Thoracic aorta (tissue), 2 donors: ENCODE data around the gene ZNF202. TPM values are rescaled to one million over a fixed set of nuclear protein-coding genes. Genes with fewer than 3 reads are reported as not detected.
"Not testable (repeated sequence)": the region's sequence is repeated elsewhere in the genome, so short reads cannot be mapped to it uniquely, and the experiment has no call there.

ENCODE experiments used
- ATAC-seq: fragments of 150-250 bp; one replicate; pipeline ENCODE4 v1.8.0; 2017; ENCODE audit warnings: low read depth; ENCODE audit not compliant: insufficient number of reproducible peaks, low FRiP score
- DNase-seq: peaks from one replicate; pipeline ENCODE4 v3.0.0-alpha.2; 2020; ENCODE audit warnings: low spot score
- H3K27ac ChIP-seq, 2 donors: fragments of 200-600 bp; sonication (generic); 1 replicate in 1 of 2; 2 replicates in 1 of 2; pipeline ENCODE4 v1.5.1; 2016; ENCODE audit warnings: mild to moderate bottlenecking in 2 of 2, moderate library complexity in 2 of 2
- H3K27me3 ChIP-seq: fragments of 200-600 bp; sonication (generic); replicated peaks from 2 replicates; pipeline ENCODE4 v1.6.0; 2016; ENCODE audit warnings: mild to moderate bottlenecking; ENCODE audit not compliant: insufficient read depth
- H3K36me3 ChIP-seq: fragments of 200-600 bp; sonication (generic); one replicate; pipeline ENCODE4 v1.5.1; 2016
- H3K4me1 ChIP-seq, 2 donors: fragments of 200-600 bp; sonication (generic); 1 replicate in 1 of 2; 2 replicates in 1 of 2; pipeline versions ENCODE4 v1.5.1 to v1.6.0; 2016; ENCODE audit warnings: low read depth in 2 of 2, mild to moderate bottlenecking in 1 of 2; ENCODE audit not compliant: control insufficient read depth in 1 of 2
- H3K4me3 ChIP-seq: fragments of 200-600 bp; sonication (generic); 2 replicates; pipeline ENCODE4 v1.5.1; 2016; ENCODE audit warnings: mild to moderate bottlenecking
- H3K9me3 ChIP-seq: fragments of 200-600 bp; sonication (generic); 2 replicates; pipeline ENCODE4 v1.5.1; 2016
- total RNA-seq, 2 donors: library from RNA; depleted of rRNA; stranded (reverse); fragments of >200 nt; gene quantifications; one replicate each; pipeline versions ENCODE4 v1.1.0 to v1.2.3, GENCODE V29; 2016
- TF ChIP-seq, protein P1 (sequence below): fragments of 200-600 bp; sonication (generic); IDR thresholded peaks from one replicate; pipeline ENCODE4 v1.5.1; 2019; ENCODE audit warnings: antibody characterized with exemption

Gene ZNF202
- total RNA-seq, 2 donors from 2014 or later = 3.9 to 10.9 TPM

- no peak within 1 kb of the TSS for H3K27ac ChIP-seq
- no peaks in the 10 kb centered on the region for H3K4me1 ChIP-seq
- ATAC-seq = no peak
- H3K27me3 ChIP-seq = no peaks in the 10 kb centered on the region
- no peak within 1 kb of the TSS for H3K4me3 ChIP-seq
- TF ChIP-seq, protein P1, sequence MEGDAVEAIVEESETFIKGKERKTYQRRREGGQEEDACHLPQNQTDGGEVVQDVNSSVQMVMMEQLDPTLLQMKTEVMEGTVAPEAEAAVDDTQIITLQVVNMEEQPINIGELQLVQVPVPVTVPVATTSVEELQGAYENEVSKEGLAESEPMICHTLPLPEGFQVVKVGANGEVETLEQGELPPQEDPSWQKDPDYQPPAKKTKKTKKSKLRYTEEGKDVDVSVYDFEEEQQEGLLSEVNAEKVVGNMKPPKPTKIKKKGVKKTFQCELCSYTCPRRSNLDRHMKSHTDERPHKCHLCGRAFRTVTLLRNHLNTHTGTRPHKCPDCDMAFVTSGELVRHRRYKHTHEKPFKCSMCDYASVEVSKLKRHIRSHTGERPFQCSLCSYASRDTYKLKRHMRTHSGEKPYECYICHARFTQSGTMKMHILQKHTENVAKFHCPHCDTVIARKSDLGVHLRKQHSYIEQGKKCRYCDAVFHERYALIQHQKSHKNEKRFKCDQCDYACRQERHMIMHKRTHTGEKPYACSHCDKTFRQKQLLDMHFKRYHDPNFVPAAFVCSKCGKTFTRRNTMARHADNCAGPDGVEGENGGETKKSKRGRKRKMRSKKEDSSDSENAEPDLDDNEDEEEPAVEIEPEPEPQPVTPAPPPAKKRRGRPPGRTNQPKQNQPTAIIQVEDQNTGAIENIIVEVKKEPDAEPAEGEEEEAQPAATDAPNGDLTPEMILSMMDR = no peak
- no peak for DNase-seq
- no peaks in the 10 kb centered on the region for H3K9me3 ChIP-seq
- H3K36me3 ChIP-seq = no peaks in the 10 kb centered on the region
These were observed 12.7 kb upstream of the ZNF202 start, which contains the start of gene OR6X1 for GRCh38 chr11:123754101-123754568. Gene OR6X1 (minus strand): TSS chr11:123754518. CDS start chr11:123754518, 0 bp downstream.

DNA sequence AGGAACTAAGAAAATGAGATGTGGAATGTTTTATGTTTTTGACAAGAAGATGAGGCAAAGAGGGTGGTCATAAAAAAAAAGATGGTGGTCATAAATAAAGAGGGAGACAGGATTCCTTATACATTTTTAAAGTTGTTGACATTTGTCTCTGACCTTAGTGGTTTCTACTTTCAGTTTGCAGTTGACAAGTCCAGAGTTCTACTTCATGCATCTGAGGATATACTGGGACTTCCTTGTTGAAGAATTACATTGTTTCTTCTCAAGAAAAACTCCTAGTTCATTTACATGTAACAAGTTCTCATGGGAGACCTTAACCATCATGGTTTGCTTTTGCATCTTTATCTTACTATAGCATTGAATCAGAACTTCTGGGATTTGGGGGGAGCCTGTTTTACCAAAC is 11.7 kb upstream of the ZNF202 start:
- Histone ChIP-seq H3K27ac (no peak overlapping the region), H3K9me3 (no peaks in the 10 kb centered on the region), H3K27me3 (no peaks in the 10 kb centered on the region), H3K4me1 (no peaks in the 10 kb centered on the region), H3K36me3 (no peaks in the 10 kb centered on the region), H3K4me3 (no peak overlapping the region)
- ATAC-seq = no peak
- TF ChIP-seq, protein P1 = no peak
- DNase-seq = no peak

- DNase-seq = no peak
- TF ChIP-seq, protein P1 = no peak
- ATAC-seq = no peak
- no peak overlapping the region for H3K27ac ChIP-seq
- no peaks in the 10 kb centered on the region for H3K4me1 ChIP-seq
- H3K27me3 ChIP-seq = no peaks in the 10 kb centered on the region
- no peaks in the 10 kb centered on the region for H3K36me3 ChIP-seq
- no peaks in the 10 kb centered on the region for H3K9me3 ChIP-seq
- no peak overlapping the region for H3K4me3 ChIP-seq
These were observed 10.3 kb upstream of the ZNF202 start for GRCh38 chr11:123751781-123752180.

GRCh38 chr11:123748349-123748748 is 6.9 kb upstream of the ZNF202 start:
- H3K9me3 ChIP-seq, DNase-seq, ATAC-seq, H3K4me1 ChIP-seq, H3K27ac ChIP-seq, H3K4me3 ChIP-seq, H3K27me3 ChIP-seq, H3K36me3 ChIP-seq: not testable (repeated sequence)

DNA sequence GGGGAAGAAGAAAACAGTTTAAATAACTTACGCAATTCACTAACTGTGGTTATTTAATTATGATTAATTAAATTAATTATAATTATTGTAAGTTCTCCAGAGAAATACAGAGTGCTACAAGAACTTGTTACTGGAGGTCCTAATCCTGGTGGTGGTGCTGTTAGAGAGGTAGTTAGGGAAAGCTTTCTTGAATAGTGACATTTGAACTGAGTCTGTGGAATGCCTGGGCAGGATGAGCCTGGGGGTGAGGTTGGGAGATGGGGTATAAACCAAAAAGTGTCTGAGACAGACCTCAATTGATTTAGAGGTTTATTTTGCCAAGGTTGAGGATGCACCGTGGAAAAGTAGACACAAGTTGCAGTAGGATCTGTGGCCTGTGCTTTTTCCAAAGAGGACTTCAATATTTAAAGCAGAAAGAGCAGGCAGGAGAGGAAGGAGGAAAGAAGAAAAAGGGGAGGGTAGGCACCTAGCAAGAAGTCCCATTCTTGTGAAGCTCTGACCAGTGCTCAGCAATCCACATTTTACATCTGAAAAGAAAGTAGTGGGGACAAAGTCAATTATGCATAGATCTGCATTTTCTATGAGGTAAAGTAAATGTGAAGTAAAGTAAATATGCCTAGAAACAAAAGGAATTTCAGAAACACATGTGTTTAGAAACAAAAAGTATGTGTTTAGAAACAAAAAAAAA is 4.4 kb upstream of the ZNF202 start:
- no peak overlapping the region for H3K27ac ChIP-seq
- no peaks in the 10 kb centered on the region for H3K36me3 ChIP-seq
- ATAC-seq (no peak), DNase-seq (no peak)
- no peaks in the 10 kb centered on the region for H3K27me3 ChIP-seq
- H3K4me1 ChIP-seq = peaks cover 0 to 8% of the 10 kb centered on the region in 2 donors
- TF ChIP-seq, protein P1 = no peak
- no peaks in the 10 kb centered on the region for H3K9me3 ChIP-seq
- H3K4me3 ChIP-seq = no peak overlapping the region
